ENCODE data around the gene ZCCHC24.

DNA sequence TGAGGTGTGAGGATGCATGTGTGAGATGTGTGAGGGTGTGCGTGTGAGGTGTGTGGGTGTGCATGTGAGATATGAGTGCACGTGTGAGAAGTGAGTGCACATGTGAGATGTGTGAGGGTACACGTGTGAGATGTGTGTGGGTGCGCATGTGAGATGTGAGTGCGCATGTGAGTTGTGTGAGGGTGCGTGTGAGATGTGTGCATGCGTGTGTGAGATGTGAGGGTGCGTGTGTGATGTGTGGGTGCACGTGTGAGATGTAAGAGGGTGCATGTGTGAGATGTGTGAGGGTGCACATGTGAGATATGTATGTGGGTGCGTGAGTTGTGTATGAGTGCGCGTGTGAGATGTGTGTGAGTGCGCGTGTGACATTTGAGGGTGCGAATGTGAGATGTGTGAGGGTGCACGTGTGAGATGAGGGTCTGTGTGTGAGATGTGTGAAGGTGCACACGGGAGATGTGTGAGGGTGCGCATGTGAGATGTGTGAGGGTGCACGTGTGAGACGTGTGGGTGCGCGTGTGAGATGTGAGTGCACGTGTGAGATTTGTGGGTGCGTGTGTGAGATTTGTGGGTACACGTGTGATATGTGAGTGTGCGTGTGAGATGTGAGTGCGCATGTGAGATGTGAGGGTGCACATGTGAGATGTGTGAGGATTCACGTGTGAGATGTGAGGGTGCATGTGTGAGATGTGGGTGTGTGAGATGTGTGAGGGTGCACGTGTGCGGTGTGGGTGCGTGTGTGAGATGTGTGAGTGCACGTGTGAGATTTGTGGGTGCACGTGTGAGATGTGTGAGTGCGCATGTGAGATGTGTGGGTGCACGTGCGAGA is 67.7 kb downstream of the ZCCHC24 start:
- TF ChIP-seq POLR2A (IDR thresholded peaks at IDR 0.05), result no peak
- TF ChIP-seq, protein P1, sequence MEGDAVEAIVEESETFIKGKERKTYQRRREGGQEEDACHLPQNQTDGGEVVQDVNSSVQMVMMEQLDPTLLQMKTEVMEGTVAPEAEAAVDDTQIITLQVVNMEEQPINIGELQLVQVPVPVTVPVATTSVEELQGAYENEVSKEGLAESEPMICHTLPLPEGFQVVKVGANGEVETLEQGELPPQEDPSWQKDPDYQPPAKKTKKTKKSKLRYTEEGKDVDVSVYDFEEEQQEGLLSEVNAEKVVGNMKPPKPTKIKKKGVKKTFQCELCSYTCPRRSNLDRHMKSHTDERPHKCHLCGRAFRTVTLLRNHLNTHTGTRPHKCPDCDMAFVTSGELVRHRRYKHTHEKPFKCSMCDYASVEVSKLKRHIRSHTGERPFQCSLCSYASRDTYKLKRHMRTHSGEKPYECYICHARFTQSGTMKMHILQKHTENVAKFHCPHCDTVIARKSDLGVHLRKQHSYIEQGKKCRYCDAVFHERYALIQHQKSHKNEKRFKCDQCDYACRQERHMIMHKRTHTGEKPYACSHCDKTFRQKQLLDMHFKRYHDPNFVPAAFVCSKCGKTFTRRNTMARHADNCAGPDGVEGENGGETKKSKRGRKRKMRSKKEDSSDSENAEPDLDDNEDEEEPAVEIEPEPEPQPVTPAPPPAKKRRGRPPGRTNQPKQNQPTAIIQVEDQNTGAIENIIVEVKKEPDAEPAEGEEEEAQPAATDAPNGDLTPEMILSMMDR (IDR thresholded peaks at IDR 0.05), result no peak
